ENCODE data around the gene PREPL. TPM values are rescaled to one million over a fixed set of nuclear protein-coding genes. Genes with fewer than 3 reads are reported as not detected.

The PREPL gene
- total and polyA plus RNA-seq, 9 of the 15 experiments (the other 6 are each of a cell fraction or from before 2014, with no cell fraction given), result 11.6 to 58.9 (median 27.2) TPM

GRCh38 chr2:44286884-44287638 is 74.2 kb downstream of the PREPL start:
- H3K9me3 ChIP-seq (replicated peaks; ENCODE audit: control insufficient read depth, insufficient read depth, low read depth, low read length), result no peaks in the 10 kb centered on the region
- ATAC-seq (no peak), DNase-seq (ENCODE audit: extremely low read depth in 1 of 4, low spot score in 3 of 4) (no peak), FAIRE-seq (no peak)
- in situ Hi-C loops (cut with MboI) (no loop called here), intact Hi-C loops (cut with micrococcal nuclease) (no loop called here)
- BruUV-seq (replicated peaks), result no TSS peak
- no peaks in the 10 kb centered on the region for H3K9me1 ChIP-seq (ENCODE audit: control insufficient read depth, insufficient read depth, low read length)
- H3K4me3 ChIP-seq, result no peak overlapping the region
- no peaks in the 10 kb centered on the region for H3K79me2 ChIP-seq (ENCODE audit: control insufficient read depth, insufficient read depth, low read length)
- peaks cover 25 to 34% of the 10 kb centered on the region in 2 experiments for H3K27me3 ChIP-seq (ENCODE audit: control insufficient read depth in 2 of 2, insufficient read depth in 2 of 2, low read length in 2 of 2)
- WGBS (ENCODE audit: insufficient coverage, low coverage, missing lambda C conversion rate), result 1% methylated on average over 6 of the region's 6 CpGs
- H3K9ac ChIP-seq (ENCODE audit: insufficient read depth in 1 of 2, low read depth in 2 of 2, low read length in 2 of 2), result no peak overlapping the region
- no peak overlapping the region for H2AFZ ChIP-seq (ENCODE audit: low read depth, low read length)
- peaks cover 0 to 6% of the 10 kb centered on the region in 2 experiments; a peak in 1 of 5 replicates for H3K4me1 ChIP-seq (replicated peaks in 1 of 2; ENCODE audit: control insufficient read depth in 2 of 2, insufficient read depth in 2 of 2, low read length in 2 of 2)
- H3K4me2 ChIP-seq (ENCODE audit: insufficient read depth, low read length), result no peak overlapping the region
- ChIA-PET POLR2A (interaction anchor here (1.1 kb wide), 1 partner anchor 20 kb away, joined by 4 read pairs; no protein-coding TSS in a partner anchor), CTCF (ENCODE audit: low intra/inter-chr PET ratio) (no interaction called here)
- TF ChIP-seq CBFA2T3 (IDR thresholded peaks at IDR 0.05) (no peak), ATF4 (CRISPR knock-in tag; IDR thresholded peaks at IDR 0.05) (0 out of 2 replicates have a peak, but pooled peaks have one; percentile 24), CEBPG (CRISPR knock-in tag; IDR thresholded peaks at IDR 0.05) (no peak), CEBPG (tag; conservative IDR thresholded peaks at IDR 0.05 in 1 of 2, IDR thresholded peaks at IDR 0.05 in 1 of 2) (peak; percentile 8 to 29; a peak in 1 of 4 replicates)
- TF ChIP-seq, protein P1, sequence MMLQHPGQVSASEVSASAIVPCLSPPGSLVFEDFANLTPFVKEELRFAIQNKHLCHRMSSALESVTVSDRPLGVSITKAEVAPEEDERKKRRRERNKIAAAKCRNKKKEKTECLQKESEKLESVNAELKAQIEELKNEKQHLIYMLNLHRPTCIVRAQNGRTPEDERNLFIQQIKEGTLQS (IDR thresholded peaks at IDR 0.05), result peak; percentile 22; the same call in 1 of the 2 replicates
- TF ChIP-seq, protein P1 (CRISPR knock-in tag; conservative IDR thresholded peaks at IDR 0.05), result no peak
- no peak overlapping the region for H3K27ac ChIP-seq (ENCODE audit: extremely low read depth, low read depth, low read length)
- no peaks in the 10 kb centered on the region for H4K20me1 ChIP-seq (replicated peaks; ENCODE audit: control insufficient read depth, insufficient read depth, low read length)
- no peaks in the 10 kb centered on the region for H3K36me3 ChIP-seq (ENCODE audit: control insufficient read depth, insufficient read depth, low read length)

Measured in K562 (cell line).